ENCODE measurements around the gene CD4.

The CD4 gene

GRCh38 chr12:6816598-6816997 lies 27.3 kb downstream of the CD4 start:
- Histone ChIP-seq H3K27me3 (ENCODE audit: insufficient read depth, low read length, poor library complexity) (no peaks in the 10 kb centered on the region), H2BK15ac (replicated peaks; ENCODE audit: low read depth) (no peak overlapping the region), H3K4me2 (ENCODE audit: low read length) (no peak overlapping the region), H2BK120ac (ENCODE audit: low read depth, low read length) (no peak overlapping the region), H4K8ac (ENCODE audit: low read depth, low read length) (no peak overlapping the region), H3K79me1 (ENCODE audit: low read length) (no peaks in the 10 kb centered on the region), H3K4me1 (ENCODE audit: control insufficient read depth, low read depth, low read length) (peaks cover 3% of the 10 kb centered on the region), H3K23ac (ENCODE audit: low read length) (no peak overlapping the region), H4K5ac (ENCODE audit: low read length) (no peak overlapping the region), H3K79me2 (ENCODE audit: control insufficient read depth, insufficient read depth, low read length) (no peaks in the 10 kb centered on the region), H2AK5ac (ENCODE audit: low read length) (no peak overlapping the region), H3K36me3 (ENCODE audit: control insufficient read depth, insufficient read depth, low read length) (no peaks in the 10 kb centered on the region), H3K4me3 (ENCODE audit: low read length) (no peak overlapping the region), H3K4ac (ENCODE audit: low read depth, low read length) (no peak overlapping the region), H3K18ac (ENCODE audit: low read length) (no peak overlapping the region), H2BK5ac (ENCODE audit: low read length) (no peak overlapping the region), H3K27ac (ENCODE audit: low read depth, low read length) (no peak overlapping the region), H3K56ac (ENCODE audit: low read length) (no peak overlapping the region), H3K9ac (ENCODE audit: low read length) (no peak overlapping the region)
- DNase-seq: peak; percentile 57
- WGBS (ENCODE audit: extremely low coverage, insufficient coverage, low lambda C conversion rate): no CpG with 5 or more reads among the region's 3 CpGs

- H2BK120ac ChIP-seq (ENCODE audit: low read depth, low read length): no peak overlapping the region
- no peaks in the 10 kb centered on the region for H3K36me3 ChIP-seq (ENCODE audit: control insufficient read depth, insufficient read depth, low read length)
- no peak overlapping the region for H2BK5ac ChIP-seq (ENCODE audit: low read length)
- WGBS (ENCODE audit: extremely low coverage, insufficient coverage, low lambda C conversion rate): no CpG with 5 or more reads among the region's 8 CpGs
- no peak overlapping the region for H4K5ac ChIP-seq (ENCODE audit: low read length)
- no peak overlapping the region for H3K27ac ChIP-seq (ENCODE audit: low read depth, low read length)
- H3K56ac ChIP-seq (ENCODE audit: low read length): no peak overlapping the region
- H3K4me2 ChIP-seq (ENCODE audit: low read length): no peak overlapping the region
- no peak overlapping the region for H3K18ac ChIP-seq (ENCODE audit: low read length)
- H3K9ac ChIP-seq (ENCODE audit: low read length): no peak overlapping the region
- no peak overlapping the region for H3K4me3 ChIP-seq (ENCODE audit: low read length)
- no peak overlapping the region for H3K4ac ChIP-seq (ENCODE audit: low read depth, low read length)
- no peaks in the 10 kb centered on the region for H3K79me2 ChIP-seq (ENCODE audit: control insufficient read depth, insufficient read depth, low read length)
- H3K23ac ChIP-seq (ENCODE audit: low read length): no peak overlapping the region
- H3K4me1 ChIP-seq (ENCODE audit: control insufficient read depth, low read depth, low read length): peaks cover 4% of the 10 kb centered on the region
- no peaks in the 10 kb centered on the region for H3K79me1 ChIP-seq (ENCODE audit: low read length)
- no peak overlapping the region for H2AK5ac ChIP-seq (ENCODE audit: low read length)
- no peak overlapping the region for H4K8ac ChIP-seq (ENCODE audit: low read depth, low read length)
- H3K27me3 ChIP-seq (ENCODE audit: insufficient read depth, low read length, poor library complexity): no peaks in the 10 kb centered on the region
- DNase-seq: no peak
- H2BK15ac ChIP-seq (replicated peaks; ENCODE audit: low read depth): no peak overlapping the region
Observed at GRCh38 chr12:6817098-6817497, 27.8 kb downstream of the CD4 start.

- Histone ChIP-seq H3K27ac (ENCODE audit: low read depth, low read length) (no peak overlapping the region), H2BK15ac (replicated peaks; ENCODE audit: low read depth) (no peak overlapping the region), H3K27me3 (ENCODE audit: insufficient read depth, low read length, poor library complexity) (no peaks in the 10 kb centered on the region), H2AK5ac (ENCODE audit: low read length) (peak overlapping the region; percentile 5), H3K4me1 (ENCODE audit: control insufficient read depth, low read depth, low read length) (peaks cover 8% of the 10 kb centered on the region), H2BK5ac (ENCODE audit: low read length) (no peak overlapping the region), H3K9ac (ENCODE audit: low read length) (no peak overlapping the region), H4K5ac (ENCODE audit: low read length) (no peak overlapping the region), H3K4me3 (ENCODE audit: low read length) (no peak overlapping the region), H2BK120ac (ENCODE audit: low read depth, low read length) (no peak overlapping the region), H4K8ac (ENCODE audit: low read depth, low read length) (no peak overlapping the region), H3K4me2 (ENCODE audit: low read length) (no peak overlapping the region), H3K18ac (ENCODE audit: low read length) (no peak overlapping the region), H3K36me3 (ENCODE audit: control insufficient read depth, insufficient read depth, low read length) (no peaks in the 10 kb centered on the region), H3K23ac (ENCODE audit: low read length) (no peak overlapping the region), H3K79me2 (ENCODE audit: control insufficient read depth, insufficient read depth, low read length) (no peaks in the 10 kb centered on the region), H3K79me1 (ENCODE audit: low read length) (no peaks in the 10 kb centered on the region), H3K4ac (ENCODE audit: low read depth, low read length) (no peak overlapping the region), H3K56ac (ENCODE audit: low read length) (peak overlapping the region; percentile 54)
- 100% methylated on average over 14 of the region's 20 CpGs for WGBS (ENCODE audit: extremely low coverage, insufficient coverage, low lambda C conversion rate)
- DNase-seq: no peak
Observed at GRCh38 chr12:6817662-6818157, 28.4 kb downstream of the CD4 start.

GRCh38 chr12:6818222-6818621 lies 28.9 kb downstream of the CD4 start:
- Histone ChIP-seq H2BK120ac (ENCODE audit: low read depth, low read length) (no peak overlapping the region), H3K4ac (ENCODE audit: low read depth, low read length) (no peak overlapping the region), H3K27me3 (ENCODE audit: insufficient read depth, low read length, poor library complexity) (no peaks in the 10 kb centered on the region), H2BK5ac (ENCODE audit: low read length) (no peak overlapping the region), H3K79me1 (ENCODE audit: low read length) (no peaks in the 10 kb centered on the region), H4K5ac (ENCODE audit: low read length) (no peak overlapping the region), H3K23ac (ENCODE audit: low read length) (no peak overlapping the region), H3K4me1 (ENCODE audit: control insufficient read depth, low read depth, low read length) (peaks cover 8% of the 10 kb centered on the region), H3K79me2 (ENCODE audit: control insufficient read depth, insufficient read depth, low read length) (no peaks in the 10 kb centered on the region), H3K9ac (ENCODE audit: low read length) (no peak overlapping the region), H3K56ac (ENCODE audit: low read length) (no peak overlapping the region), H2AK5ac (ENCODE audit: low read length) (no peak overlapping the region), H2BK15ac (replicated peaks; ENCODE audit: low read depth) (no peak overlapping the region), H3K18ac (ENCODE audit: low read length) (no peak overlapping the region), H3K4me3 (ENCODE audit: low read length) (no peak overlapping the region), H4K8ac (ENCODE audit: low read depth, low read length) (no peak overlapping the region), H3K4me2 (ENCODE audit: low read length) (no peak overlapping the region), H3K36me3 (ENCODE audit: control insufficient read depth, insufficient read depth, low read length) (no peaks in the 10 kb centered on the region), H3K27ac (ENCODE audit: low read depth, low read length) (no peak overlapping the region)
- no CpG with 5 or more reads among the region's 10 CpGs for WGBS (ENCODE audit: extremely low coverage, insufficient coverage, low lambda C conversion rate)
- peak; percentile 43 for DNase-seq

- no peak overlapping the region for H4K5ac ChIP-seq (ENCODE audit: low read length)
- H3K9ac ChIP-seq (ENCODE audit: low read length): no peak overlapping the region
Observed at GRCh38 chr12:6818645-6819044, 29.3 kb downstream of the CD4 start.

More at GRCh38 chr12:6818645-6819044, 29.3 kb downstream of the CD4 start:
- Histone ChIP-seq H2AK5ac (ENCODE audit: low read length) (no peak overlapping the region), H3K79me1 (ENCODE audit: low read length) (no peaks in the 10 kb centered on the region), H3K27ac (ENCODE audit: low read depth, low read length) (no peak overlapping the region), H3K79me2 (ENCODE audit: control insufficient read depth, insufficient read depth, low read length) (no peaks in the 10 kb centered on the region), H3K18ac (ENCODE audit: low read length) (no peak overlapping the region), H3K36me3 (ENCODE audit: control insufficient read depth, insufficient read depth, low read length) (no peaks in the 10 kb centered on the region), H2BK120ac (ENCODE audit: low read depth, low read length) (no peak overlapping the region), H3K27me3 (ENCODE audit: insufficient read depth, low read length, poor library complexity) (no peaks in the 10 kb centered on the region), H3K4ac (ENCODE audit: low read depth, low read length) (no peak overlapping the region), H3K56ac (ENCODE audit: low read length) (no peak overlapping the region), H2BK15ac (replicated peaks; ENCODE audit: low read depth) (no peak overlapping the region), H4K8ac (ENCODE audit: low read depth, low read length) (no peak overlapping the region), H3K4me3 (ENCODE audit: low read length) (no peak overlapping the region), H2BK5ac (ENCODE audit: low read length) (no peak overlapping the region), H3K4me1 (ENCODE audit: control insufficient read depth, low read depth, low read length) (peaks cover 8% of the 10 kb centered on the region), H3K23ac (ENCODE audit: low read length) (no peak overlapping the region), H3K4me2 (ENCODE audit: low read length) (no peak overlapping the region)
- WGBS (ENCODE audit: extremely low coverage, insufficient coverage, low lambda C conversion rate): no CpG with 5 or more reads among the region's 5 CpGs
- DNase-seq: no peak
